ENCODE data around the gene TMEM63A.

DNA sequence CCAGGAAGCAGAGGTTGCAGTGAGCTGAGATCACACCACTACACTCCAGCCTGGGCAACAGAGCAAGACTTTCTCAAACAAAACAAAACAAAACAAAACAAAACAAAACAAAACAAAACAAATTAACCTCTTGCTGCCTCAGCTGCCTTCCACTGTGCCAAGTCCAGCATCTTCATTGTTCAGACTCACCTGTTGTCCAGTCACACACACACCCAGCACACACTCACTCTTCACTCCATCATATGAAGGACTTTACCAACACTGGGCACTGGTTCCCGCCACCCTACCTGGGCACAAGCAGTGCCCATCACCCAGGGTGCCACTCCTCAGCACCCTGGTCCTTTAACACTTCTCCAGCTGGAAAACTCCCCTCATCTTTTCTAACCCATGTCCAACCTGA, 27.3 kb upstream of the TMEM63A start:
- TF ChIP-seq JUN (IDR thresholded peaks at IDR 0.05) (no peak), CEBPB (IDR thresholded peaks at IDR 0.05) (no peak)
